Stimulated activated CD4-positive, alpha-beta T cell treated with anti-CD3 and anti-CD28 coated beads, TNF-alpha, amount 100 ng/mL, for 1 hour (primary cell): ENCODE measurements around the gene SLC30A4.
"Not testable (repeated sequence)": the region's sequence is repeated elsewhere in the genome, so short reads cannot be mapped to it uniquely, and the experiment has no call there.

Source experiments
- DNase-seq, 3 donors: peaks; one replicate each; pipeline ENCODE4 v3.0.0-alpha.2; 2020; ENCODE audit warnings: low read depth in 3 of 3, low spot score in 1 of 3

The SLC30A4 gene

DNA sequence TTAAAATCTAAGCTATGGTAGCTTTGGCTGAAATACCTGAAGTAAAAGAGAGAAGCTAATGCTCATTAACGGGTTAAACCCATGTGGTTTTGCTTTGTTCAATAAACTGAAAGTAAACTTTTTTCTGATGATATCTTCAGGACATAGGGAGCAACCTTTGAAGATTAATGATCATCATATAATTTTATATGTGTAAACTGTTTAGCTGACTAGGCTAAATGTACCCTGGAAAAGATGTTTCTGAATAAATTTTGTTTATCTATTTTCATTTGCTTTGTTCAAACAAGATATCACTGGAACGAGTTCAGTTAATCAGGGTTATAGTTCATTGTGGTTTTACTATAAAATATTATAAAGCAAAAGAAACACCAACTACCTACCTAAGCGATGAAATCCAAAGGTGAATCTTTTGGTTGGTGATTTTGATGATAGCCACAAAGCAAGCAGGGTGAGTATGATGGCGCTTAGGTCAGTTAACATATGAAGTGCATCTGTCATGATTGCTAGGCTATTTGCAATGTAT, 11.7 kb downstream of the SLC30A4 start:
- no peak for DNase-seq

DNA sequence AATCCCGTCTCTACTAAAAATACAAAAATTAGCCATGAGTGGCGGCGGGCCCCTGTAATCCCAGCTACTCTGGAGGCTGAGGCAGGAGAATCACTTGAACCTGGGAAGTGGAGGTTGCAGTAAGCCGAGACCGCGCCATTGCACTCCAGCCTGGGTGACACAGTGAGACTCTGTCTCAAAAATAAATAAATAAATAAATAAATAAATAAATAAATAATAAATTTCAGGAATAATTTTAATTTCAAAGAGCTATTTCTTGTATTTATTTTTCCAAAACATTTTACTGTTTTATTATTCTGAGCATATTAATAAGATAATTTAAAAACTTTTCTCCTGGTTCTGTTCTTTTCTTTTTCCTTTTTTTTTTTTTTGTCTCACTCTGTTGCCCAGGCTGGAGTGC, 15.4 kb downstream of the SLC30A4 start:
- DNase-seq = not testable (repeated sequence)

DNA sequence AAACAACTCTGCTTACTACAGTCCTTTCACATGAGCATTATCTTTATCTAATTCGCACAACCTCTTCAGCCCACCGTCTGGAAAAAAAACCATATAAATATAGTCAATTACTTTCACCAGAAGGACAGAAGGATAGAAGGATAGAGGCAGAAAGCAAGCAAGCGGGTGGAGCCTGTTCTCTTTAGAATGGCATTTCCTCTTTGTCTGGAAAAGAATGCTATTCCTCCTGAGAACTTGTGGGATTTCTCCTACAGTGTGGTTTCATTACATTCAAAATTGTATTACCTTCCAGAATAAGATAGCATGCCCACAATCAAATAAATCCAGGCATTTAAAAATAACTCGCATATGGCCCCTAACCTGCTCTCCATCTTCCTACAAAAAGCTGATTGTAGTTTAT, 23.1 kb downstream of the SLC30A4 start:
- no peak for DNase-seq

DNA sequence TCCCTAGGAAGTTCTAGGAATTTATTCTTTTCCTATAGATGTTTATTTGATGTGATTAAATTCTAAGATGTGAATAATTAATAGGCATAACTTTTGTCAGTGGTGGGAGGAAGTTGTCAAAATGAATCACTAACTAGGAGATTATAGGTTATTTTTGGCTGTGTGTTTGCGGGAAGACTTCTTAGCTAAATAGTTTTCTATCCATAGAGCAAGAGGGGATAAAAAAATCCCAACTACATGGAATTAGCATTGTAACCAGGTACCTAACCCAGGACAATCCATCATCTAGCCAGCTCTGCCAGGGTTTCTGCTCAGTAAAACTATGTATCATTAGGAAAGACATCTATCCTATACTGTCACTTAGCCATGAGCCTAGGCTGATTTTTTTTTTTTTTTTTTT, 23.9 kb downstream of the SLC30A4 start:
- no peak for DNase-seq

DNA sequence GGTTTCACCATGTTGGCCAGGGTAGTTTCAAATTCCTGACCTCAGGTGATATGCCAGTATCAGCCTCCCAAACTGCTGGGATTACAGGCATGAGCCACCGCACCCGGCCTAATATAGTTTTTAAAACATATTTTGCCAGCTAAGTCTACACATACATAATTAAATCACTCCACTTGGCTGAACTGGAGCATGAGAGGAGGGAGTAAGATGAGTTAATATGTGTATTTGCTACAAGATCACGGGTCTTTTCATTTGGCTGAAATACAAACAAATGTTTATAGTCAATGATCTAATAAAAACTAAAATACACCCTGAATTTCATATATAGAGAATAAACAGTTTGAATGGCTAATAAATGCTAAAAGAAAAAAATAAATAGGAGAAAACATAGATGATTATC, 25.3 kb downstream of the SLC30A4 start:
- DNase-seq = no peak

DNA sequence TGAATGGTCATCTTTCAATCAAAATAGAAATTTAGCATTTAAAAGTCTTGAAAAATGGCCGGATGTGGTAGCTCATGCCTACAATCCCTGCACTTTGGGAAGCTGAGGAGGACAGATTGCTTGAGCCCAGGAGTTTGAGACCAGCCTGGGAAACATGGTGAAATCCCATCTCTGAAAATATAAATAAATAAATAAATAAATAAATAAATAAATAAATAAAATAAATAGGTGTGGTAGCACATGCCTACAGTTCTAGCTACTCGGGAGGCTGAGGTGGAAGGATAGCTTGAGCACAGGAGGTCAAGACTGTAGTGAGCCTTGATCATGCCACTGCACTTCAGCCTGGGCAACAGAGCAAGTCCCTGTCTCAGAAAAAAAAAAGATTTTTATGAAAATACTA, 25.9 kb downstream of the SLC30A4 start:
- DNase-seq = no peak

DNA sequence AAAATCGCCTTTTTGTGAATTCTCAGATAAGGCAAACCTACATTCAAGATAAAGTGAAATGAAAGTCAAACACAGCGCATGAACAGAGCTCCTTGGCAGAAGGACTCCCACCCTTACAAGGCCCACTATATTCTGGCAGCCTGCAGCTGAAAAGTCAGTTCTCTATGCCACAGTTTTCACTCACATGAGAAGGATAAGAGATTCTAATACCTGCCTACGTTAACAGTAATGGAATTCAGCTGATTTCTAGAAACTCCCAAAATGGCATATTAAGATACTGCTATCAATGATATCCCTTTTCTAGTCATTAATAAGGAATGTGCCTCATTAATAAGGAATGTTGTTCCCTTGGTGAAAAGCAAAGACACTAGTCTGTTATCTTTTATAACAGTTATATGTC, 27.0 kb downstream of the SLC30A4 start:
- no peak for DNase-seq

DNA sequence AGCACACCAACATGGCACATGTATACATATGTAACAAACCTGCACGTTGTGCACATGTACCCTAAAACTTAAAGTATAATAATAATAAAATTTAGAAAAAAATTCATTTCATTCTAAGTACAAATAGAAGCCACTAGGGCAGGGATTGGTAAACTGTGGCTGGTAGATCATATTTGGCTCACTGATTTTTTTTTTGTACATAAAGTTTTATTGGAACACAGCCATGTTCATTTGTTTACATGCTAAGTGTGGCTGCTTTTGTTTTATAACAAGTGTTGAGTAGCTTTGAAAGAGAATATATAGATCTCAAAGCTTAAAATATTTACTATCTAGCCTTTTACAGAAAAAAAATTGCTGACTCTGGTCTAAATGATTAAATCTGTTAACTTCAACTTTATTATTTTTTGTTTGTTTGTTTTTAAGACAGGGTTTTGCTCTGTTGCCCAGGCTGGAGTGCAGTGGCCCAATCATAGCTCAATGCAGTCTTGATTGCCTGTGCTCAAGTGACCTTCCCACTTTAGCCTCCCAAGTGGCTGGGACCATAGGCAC, 32.8 kb downstream of the SLC30A4 start:
- DNase-seq = no peak

DNA sequence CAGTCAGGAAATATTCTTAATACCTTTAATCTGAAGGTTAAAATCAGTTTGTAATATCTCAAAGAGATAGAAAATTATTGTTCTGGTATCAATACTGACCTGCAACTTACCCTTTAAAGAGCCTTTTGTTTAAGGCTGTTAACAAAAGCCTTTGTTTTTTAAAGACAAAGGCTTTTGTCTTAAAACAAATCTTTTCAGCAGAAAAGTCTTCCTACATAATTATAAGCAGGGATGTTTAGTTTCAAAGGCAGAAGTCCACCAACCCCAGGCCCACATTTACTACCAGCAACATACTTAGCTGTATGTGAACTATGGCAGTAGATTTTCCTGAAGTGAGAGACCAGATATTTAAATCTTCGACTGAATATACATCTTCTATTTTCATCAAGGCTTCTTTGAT, 36.2 kb downstream of the SLC30A4 start:
- DNase-seq = no peak

DNA sequence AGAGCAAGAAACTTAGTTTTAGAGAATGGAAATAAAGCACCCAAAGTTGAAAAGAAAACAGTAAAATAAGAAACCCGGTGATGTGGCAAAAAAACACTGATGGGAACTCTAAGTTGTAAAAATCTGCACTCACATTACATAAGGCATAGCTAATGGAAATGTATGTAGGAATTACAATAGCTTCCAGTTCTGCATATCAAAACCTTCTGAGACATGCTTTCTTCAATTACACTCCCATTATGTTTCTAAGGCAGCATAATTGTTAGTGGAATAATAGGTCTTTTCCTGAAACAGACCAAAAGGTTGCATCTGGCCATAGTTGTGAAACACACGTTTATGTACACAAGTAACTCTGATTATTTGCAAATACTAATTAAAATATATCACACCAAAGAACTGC, 41.4 kb downstream of the SLC30A4 start:
- no peak for DNase-seq

DNA sequence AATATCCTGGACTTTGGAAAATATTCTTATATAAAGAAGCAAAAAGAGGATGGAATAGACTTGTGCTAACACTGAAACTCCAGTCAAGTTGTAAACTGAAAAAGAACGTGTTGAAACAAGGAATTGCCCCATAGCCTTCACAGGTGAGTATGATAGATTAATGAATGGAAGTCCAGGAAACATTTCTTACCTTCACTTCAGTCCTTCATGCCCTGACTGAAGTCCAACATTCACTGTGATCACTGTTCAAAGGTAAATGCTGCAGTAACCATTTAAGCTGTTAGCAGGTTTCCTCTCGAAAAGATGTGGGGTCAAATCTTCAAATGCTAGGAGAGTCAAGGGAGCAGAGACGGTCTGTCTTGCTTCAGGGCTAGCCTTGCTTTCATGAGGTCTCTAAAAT, 46.1 kb downstream of the SLC30A4 start:
- DNase-seq = no peak

DNA sequence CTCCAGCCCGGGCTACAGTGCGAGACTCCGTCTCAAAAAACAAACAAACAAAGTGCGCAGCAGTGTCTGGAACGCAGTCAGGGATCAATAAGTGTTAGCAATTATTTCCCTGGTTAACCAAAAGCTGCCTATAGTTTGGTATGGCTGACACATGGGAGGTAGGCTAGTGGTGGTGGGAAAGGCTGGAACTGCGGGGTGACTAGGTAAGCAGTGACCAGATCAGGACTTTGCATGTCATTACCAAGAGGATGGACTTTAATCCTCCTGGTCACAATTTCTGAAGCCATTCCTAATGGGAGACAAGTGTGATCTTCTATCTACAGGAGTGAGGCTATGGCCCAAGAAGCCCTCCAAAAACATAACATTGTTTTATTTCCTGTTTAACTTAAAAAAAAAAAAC, 47.8 kb downstream of the SLC30A4 start:
- DNase-seq = no peak

DNA sequence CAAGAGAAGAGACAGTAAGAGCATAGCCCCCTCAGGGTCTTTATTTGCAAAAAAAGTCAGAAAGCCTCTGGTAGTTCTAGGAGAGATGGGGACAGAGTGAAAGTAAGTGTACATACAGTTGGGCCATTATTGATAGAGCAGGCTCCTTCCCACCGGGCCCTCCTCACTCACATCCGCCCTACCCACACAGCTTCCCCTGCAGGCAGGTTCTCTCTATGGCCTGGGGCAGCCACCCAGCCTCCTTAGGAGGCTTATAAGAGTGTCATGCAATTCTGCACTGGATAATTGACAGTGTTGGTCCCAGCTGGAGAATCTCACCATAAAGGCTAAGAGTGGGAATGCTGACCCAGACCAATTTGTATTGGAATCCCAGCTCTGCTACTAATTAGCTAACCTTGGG, 49.5 kb downstream of the SLC30A4 start:
- DNase-seq = no peak

DNA sequence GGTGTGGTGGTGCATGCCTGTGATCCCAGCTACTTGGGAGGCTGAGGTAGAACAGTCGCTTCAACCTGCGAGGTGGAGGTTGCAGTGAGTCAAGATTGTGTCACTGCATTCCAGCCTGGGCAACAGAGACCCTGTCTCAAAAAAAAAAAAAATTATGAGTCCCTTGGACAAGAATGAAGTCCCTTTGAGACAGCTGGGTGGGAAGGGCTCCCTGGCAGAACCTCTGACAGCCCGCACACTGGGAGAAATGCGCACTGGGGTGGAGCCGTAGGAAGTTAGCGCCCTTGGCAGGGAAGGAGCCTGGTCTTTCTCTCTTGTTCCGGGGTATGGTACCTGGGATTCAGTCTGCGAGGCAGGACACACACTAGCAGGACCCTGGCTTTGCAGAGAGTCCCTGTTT, 51.4 kb downstream of the SLC30A4 start:
- DNase-seq = no peak

DNA sequence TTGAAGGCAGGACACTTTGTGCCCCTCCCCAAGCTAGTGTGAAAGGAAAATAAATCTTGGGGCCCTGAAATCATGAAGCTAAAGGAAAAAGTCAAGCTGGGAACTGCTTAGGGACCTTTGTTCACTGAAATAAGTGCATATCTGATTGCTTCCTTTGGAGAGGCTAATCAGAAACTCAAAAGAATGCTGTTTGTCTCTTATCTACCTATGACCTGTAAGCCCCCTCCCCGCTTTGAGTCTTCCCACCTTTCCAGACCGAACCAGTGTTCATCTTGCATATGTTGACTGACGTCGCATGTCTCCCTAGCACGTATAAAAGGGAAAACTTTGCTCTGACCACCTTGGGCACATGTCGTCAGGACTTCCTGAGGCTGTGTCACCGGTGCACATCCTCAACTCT, 53.1 kb downstream of the SLC30A4 start:
- DNase-seq = no peak

DNA sequence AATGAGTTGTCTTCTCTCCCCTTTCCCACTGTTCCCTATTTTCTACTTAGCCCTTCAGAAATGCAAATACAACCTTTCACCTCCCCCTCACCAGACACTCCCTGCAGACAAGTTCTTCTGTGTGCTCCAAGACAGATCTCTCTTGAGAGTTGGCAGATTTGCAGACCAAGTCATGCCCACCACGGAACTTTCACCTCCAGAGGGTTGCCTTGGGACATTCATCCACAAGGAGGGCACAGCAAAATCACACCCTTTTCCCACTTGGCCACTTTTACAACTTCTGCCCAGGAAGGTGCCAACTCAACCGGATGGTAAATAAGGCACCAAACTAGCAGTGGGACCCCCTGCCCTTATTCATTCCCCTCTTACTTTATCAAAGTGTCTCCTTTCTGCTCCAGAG, 53.5 kb downstream of the SLC30A4 start:
- DNase-seq = no peak

DNA sequence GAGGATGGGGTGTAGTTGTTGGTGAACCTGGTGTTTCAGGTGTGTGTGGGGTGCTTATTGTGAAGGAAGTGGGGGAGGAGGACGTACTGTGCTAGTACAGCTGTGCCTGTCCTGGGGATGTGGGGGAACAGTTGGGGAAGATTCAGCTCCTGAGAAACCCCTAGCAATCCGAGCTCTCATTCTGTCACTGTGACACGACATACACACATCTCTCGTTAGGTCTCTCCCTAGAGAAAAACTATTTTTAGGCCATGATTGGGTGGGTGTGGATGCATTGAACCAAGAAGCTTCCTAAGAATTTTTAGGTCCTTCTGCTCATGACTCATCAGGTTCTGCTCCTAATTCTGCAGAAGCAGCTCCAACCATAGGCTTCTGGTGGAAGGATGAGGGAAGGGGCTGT, 54.3 kb downstream of the SLC30A4 start:
- DNase-seq = no peak

DNA sequence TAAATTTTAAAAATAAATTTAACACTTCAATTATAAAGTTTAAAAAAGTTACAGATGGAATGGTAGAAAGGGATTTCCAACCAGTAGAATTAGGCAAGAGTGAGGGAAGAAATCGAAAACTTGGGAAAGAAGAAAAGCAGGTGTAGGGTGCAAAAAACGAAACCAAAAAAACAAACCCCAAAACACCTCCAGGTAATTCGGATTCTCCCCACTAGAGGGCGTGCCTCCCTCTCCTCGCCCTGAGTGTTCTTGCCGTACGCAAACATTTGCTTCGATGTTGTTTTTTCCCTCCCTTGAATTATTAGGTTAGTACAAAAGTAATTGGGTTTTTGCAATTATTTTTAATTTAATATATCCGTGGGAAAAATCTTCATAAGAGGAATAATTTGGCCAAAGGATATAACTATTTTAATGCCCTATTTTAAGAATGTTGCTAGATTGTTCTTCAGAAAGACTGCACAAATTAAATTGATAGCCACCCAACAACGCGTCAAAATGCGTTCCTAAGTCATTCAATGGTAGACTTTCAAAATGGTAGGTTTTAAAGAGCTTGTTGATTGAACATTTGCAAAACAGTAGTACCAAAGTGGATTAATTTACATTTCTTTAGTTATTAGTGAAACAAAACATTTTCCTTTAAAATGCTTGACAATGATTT, 63.7 kb downstream of the SLC30A4 start:
- peak; percentile 35 to 72 (median 60) for DNase-seq

DNA sequence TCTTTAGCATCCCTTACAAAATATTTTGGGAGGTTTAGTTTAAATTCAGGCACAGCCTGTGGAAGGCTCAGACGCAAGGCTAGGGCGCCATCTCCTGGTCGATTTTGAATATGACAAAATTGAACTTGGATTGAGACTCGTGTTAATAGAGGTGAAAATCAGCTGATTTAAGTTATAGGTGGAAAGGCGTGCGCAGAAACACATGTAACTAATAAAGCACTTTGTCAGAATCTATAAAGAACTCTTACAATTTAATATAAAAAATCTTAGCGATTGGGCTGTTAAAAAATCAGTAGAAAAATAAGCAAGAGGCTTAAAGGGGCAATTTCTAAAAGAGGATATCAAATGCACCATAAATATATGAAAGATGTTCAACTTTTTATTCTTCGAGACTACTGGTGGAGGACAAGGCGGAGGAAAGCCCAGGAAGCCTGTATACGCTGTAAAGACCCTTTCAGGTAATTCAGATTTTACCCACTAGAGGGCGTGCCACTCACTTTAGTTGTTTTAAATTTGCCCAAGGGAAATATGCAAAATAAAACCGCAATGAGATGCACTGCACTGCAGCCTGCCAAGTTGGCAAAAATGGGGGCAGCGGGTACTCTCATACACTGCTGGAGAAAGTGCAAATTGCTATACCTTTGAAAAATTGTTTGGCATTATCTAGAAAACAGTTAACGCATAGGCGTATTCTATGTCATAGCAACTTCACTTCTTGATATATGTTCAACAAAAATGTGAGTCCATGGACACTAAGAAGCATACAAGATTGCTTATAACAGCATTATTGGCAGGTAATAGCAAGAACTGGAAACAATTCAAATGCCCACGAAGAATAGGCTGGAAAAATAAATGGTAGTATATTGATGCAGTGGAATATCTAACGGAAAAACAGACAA, 64.7 kb downstream of the SLC30A4 start:
- DNase-seq = peak; percentile 28 to 53 (median 48)

DNA sequence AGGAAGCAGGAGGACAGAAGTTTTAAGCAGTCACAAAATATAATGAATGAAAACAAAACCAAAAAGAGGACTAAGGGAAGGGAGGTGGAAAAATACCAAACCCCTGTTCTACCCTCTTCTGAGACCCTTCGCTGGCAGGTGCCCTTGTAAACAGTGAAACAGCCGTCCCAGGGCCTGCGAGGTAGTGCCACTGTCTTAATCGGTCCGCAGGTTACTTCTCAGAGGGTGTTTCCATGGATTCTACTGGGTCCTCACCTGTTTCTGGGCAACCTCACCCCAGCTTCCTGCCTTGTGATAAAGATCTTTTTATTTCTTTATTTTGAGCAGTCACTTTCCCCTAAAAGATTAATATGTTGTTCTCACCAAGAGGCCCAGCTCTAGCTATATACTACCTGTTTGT, 65.3 kb downstream of the SLC30A4 start:
- no peak for DNase-seq

DNA sequence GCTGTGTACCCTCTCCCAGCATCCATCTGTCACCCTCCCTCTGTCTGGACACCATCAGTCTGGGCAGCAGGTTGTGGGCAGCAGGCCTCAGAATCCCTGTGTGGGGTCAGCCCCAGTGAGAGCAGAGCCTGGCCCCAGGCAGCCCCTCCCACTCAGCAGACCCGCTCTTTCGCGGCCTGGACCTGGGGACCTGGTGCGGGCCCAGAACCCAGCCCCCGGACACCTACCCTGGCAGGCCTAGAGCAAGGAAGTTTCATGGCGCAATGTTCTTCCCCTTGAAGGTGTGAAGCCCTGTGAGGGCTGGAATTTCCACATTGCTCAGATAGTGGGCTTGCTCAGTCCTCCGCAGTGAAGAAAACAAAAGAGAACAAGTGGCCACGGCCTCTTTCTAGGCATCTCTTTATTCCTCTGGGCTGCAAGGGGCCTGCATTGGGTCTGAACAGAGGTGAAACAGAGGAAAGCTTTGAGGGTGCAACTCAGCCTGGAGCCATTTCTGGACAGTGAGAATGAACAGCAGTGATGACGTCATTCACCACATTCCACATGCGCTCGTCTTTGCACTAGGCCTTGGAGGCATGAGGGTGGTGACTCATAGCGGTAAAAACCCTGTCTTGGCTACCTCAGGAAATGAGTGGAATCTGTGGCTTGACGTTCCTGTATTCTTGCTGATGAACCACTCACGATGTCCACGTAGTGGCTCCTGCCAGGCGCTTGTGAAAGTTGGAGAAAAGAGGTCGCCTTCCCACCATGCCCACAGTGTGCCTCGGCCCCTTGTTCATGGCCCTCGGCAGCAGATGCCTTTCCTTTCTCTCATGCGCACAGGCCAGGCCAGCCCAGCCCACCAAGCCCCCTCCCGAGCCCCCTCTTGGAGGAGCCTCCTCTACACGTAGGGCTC, 66.1 kb downstream of the SLC30A4 start:
- peak in 1 of 3 donors; percentile 49 for DNase-seq
